ENCODE data around the gene AHDC1.
"Not testable (repeated sequence)": the region's sequence is repeated elsewhere in the genome, so short reads cannot be mapped to it uniquely, and the experiment has no call there.

Gene AHDC1

GRCh38 chr1:27563341-27563590 is 40.7 kb downstream of the AHDC1 start:
- no peak for DNase-seq (ENCODE audit: low read depth in 3 of 3)

- no peak for DNase-seq (ENCODE audit: low read depth in 3 of 3)
These were observed 41.2 kb downstream of the AHDC1 start for GRCh38 chr1:27562534-27563340.

DNA sequence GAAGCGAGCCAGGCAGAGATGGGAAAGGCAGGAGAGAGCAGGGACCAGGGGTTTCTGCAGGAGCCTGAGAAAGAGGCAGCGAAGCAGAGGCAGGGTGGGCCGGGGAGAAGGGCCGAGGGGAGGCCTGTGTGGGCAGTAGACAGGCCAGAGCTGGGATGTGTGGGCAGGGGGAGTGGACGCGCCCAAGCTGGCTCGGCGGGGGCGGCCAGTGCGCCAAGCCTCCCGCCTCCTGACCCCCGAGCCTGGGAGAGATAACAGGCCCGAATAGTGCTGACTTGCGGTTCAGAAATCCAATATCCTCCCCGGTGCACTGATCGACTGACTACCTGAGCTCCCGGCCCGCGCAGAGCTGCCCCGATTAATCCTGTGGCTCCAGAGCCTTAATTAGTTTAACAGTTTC is 41.9 kb downstream of the AHDC1 start:
- DNase-seq (ENCODE audit: low read depth in 3 of 3), result no peak

DNA sequence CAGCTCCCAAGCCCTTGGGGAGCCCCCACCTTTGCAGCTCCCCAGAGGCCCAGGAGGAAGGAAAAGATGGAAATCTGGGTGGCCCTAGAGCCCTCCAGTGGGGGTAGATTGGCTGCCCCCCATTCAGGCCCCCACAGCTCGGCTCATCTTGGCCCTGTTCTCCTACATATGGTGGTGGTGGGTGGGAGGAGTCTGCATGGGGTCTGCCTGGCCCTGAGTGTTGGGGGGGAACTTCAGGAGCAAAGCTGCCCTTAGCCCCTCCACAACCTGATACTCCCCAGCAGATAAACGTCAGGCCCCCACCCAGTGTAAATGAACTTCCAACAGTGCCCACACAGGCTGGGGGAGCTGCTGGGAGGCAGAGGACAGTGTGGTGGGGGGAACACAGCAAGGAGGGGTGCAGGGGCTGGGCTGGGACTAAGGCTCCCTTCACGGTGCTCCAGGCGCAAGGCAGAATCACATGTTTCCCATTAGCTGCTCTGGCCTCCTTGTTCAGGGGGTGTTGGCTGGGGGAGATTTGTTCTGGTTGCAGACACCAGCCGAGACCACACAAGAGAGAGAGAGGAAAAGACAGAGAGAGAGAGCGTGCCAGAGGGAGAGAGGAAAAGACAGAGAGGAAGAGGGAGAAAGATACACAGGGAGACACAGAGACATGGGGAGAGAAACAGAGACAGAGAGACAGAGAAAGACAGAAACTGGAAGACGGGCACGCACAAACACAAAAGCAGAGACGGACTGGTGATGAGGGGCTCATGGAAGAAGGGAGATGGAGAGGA is 42.6 kb downstream of the AHDC1 start:
- no peak for DNase-seq (ENCODE audit: low read depth in 3 of 3)

- DNase-seq (ENCODE audit: low read depth in 3 of 3), result no peak
These were observed 43.4 kb downstream of the AHDC1 start for GRCh38 chr1:27560268-27561123.

- no peak for DNase-seq (ENCODE audit: low read depth in 3 of 3)
These were observed 44.4 kb downstream of the AHDC1 start for GRCh38 chr1:27559466-27560030.

DNA sequence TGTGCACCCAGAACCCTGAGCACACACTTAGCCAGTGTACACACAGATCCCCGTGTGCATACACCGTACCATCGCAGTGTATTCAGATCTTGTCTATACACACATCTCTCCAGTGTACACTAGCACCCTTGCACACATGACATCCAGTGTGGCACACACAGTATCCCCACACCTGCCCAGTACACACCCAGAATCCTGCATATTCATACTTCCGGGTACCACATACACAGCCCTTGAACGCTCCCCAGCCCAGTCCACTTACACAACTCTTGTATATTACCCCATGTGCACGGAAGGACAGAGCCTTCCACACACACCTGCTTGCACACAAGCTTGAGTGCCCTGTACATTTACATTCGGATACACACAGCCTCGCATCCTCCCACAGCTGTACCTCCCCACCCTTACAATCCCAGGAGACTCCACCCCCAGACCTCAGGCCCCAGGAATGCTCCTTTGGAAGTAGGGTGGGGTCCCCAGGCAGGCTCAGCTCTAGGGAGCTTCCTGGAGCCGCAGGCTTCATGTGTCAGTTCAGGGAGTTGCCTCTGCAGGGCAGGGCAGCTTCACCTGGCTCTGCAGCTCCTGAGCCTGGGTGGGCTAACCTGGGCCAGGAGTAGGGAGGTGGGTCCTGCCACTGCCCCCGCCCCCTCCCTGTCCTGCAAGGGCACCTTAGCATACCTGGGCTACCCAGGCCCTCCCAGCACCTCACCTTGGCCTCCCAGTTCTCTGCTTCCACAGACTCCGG is 46.2 kb downstream of the AHDC1 start:
- DNase-seq (ENCODE audit: low read depth in 3 of 3), result no peak

DNA sequence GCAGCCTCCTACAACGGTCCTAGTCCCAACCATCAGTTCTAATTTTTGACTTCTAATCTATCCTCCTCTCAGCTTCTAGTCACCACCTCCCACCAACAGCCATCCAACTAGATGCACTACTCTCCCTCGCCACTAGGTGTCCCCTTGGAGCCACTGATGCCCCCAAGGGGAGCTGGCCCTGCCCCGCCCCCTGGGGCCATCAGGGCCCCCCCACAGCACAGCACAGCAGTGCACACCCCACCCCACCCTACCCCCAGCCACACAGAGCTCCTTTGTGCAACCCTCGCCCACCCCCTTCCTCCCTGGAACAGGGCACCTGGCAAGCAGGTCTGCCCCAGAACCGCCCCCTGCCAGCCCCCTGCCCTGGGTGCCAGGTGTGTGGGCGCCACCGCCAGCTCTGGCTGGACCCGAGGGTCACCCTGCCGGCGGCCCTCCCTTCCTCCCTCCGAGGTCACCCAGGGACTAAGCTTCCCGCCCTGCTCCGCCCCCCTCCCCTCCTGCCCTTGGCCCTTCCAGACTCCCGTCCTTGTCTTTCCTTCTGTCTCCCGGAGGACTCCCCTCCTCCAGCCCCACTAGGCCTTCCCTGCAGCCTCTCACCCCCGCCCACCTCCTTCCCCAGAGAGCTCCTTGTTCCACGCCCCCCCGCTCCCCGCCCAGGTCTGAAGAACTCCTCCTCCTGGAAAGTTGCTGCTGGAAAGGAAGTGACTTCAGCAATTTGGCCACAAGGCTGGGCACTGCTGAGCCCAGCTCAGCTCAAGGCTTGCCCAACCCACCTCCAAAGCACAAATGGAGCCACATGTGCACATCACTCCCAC is 47.0 kb downstream of the AHDC1 start:
- peak; percentile 49 to 60 (median 56) for DNase-seq (ENCODE audit: low read depth in 3 of 3)

DNA sequence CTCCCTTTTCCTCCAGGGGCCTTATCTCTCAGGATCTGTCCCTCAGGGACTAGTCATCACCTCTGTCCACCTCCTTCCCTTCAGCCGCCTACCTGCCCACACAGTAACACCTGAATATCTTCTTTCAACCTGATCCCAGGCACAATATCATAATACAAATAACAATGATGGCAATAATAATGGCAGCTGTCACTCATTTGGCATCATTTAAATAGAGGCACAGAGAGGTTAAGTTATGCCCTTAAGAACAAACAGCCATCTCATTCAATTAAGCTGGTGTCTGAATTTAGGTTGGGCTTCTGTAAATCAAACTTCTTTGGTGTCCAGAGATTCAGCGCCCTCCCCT is 47.5 kb downstream of the AHDC1 start:
- DNase-seq (ENCODE audit: low read depth in 3 of 3), result no peak

- no peak for DNase-seq (ENCODE audit: low read depth in 3 of 3)
These were observed 48.1 kb downstream of the AHDC1 start for GRCh38 chr1:27555700-27556424.

DNA sequence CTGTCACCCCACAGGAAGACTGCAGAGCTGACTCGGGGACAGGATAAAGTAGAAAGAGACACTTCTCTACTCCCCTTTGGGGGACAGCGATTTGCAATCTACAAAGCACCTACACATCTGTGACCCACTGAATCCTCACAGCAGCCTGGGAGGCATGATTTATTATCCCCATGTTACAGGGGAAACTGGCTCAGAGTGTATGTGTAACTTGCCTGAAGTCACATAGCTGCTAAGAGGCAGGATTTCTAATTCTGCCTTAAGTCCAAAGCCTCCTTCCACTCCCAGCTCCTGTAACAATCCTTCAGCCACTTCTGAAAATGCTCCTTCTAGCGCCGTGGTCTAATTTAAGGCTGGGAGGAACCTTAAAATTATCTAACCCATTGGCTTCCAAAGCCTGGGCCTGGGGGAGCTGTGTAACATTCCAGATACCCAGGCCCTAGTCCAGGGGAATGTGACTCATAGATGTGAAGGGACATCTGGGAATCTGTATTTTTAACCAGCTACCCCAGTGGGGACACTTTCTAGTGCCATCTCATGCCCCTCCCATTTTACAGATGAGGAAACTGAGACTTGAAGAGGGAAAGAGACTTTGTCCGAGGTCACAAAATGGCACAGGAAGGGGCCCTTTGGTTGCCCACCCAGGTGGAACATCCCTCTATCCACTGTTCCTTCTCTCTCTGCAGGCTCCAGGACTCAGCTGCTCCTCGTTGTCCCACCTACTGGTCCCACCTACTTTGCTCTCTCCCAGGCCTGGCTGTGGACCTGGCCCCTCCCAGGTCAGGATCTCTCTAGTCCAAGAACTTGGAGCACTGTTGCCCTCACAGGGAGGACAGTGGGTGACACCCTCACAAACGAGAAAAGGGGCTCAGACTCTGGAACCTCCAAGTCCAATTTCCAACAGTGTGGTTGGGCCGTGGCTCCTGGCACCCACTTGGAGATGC is 48.9 kb downstream of the AHDC1 start:
- DNase-seq (ENCODE audit: low read depth in 3 of 3), result no peak

DNA sequence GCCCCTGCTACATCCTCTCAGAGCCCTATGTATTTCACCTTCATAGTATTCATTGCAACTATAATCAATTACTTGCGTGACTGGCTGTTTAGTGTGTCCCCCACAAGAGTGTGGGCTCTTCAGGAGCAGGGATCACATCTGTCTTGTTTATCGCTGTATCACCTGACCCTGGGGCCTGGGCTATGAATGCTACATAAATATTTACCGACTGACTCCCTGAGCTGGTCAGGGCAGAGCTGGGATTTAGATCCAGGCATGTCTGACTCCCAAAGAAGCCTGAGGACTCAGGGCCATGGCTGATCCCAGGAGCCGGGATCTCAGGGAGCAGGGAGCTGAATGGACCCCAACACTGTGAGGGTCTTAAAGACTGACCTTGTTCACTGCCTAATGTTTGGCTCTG is 49.7 kb downstream of the AHDC1 start:
- DNase-seq (ENCODE audit: low read depth in 3 of 3), result no peak

DNA sequence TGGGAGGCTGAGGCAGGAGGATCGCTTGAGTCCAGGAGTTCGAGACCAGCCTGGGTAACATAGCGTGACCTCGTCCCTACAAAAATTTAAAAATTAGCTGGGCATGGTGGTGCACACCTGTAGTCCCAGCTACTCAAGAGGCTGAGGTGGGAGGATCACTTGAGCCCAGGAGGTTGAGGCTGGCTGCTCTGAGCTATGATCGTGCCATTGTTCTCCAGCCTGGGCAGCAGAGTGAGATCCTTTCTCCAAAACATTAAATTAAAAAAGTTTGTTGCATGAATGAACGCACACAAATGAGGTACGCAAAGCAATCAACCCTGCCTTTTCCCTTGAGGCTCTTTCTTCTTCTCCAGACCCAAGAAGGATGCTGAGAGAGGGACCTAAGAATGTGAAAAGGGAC is 50.1 kb downstream of the AHDC1 start:
- DNase-seq (ENCODE audit: low read depth in 3 of 3), result not testable (repeated sequence)

GRCh38 chr1:27552911-27553420 is 51.0 kb downstream of the AHDC1 start:
- no peak for DNase-seq (ENCODE audit: low read depth in 3 of 3)

DNA sequence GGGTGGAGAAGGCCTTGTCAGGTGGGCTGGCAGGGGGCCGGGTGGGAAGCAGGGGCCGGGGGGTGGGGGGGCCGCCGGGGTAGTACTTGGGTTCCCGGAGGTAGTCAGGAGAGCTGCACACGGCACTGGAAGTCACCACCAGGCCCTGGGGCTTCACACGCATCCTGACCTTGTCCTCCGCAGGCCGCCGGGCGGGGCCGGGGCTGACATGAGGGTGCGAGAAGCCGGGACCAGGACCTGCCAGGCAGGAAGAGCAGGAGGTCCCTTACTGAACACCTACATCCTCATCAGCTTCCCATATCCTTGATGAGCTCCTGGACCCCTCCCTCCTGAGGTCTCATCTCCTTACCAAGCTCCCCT is 52.0 kb downstream of the AHDC1 start:
- no peak for DNase-seq (ENCODE audit: low read depth in 3 of 3)

GRCh38 chr1:27551170-27551952 is 52.6 kb downstream of the AHDC1 start:
- no peak for DNase-seq (ENCODE audit: low read depth in 3 of 3)

DNA sequence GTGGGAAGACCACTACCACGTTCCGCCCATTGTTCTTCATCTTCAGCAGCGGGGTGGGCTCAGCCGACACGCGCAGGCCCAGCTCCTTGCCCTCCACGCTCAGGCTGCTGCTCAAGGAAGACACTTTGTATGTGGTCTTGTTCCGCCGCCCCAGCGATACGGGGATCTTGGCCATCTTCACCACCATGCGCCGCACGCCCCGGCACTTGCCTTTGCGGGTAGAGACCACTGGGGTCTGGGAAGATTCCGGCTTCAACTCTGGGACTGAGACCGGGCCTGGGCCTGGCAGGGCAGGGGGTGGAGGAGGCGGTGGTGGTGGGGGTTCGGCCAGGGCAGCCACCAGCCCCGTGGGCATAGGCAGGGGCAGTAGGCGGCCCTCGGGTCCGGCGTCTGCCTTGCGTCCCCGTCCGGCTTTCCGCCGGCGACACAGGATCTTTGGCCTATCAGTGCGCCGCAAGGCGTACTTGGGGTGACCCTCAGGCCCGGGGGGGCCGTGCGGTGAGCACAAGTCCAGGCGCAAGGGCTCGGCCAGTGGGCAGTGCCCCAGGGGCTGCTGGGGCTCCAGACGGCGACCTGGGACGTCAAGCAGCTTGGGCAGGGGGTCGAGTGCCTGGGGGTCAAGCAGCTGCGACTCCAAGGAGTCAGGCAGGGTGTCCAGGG is 53.3 kb downstream of the AHDC1 start:
- no peak for DNase-seq (ENCODE audit: low read depth in 3 of 3)
